ENCODE measurements around the gene BACE2.

Gene BACE2

GRCh38 chr21:41289431-41289830 lies 121.5 kb downstream of the BACE2 start:
- no peak for DNase-seq (ENCODE audit: low read depth, low spot score)
- POLR2A ChIA-PET, result no interaction called here
- CTCF ChIA-PET, result interaction anchor here (0.8 kb wide), 1 partner anchor 323 kb away, joined by 3 read pairs; no protein-coding TSS in a partner anchor
- TF ChIP-seq CTCF (IDR thresholded peaks at IDR 0.05; ENCODE audit: insufficient read depth, low read length, missing control alignments), result no peak
- H3K4me3 ChIP-seq (ENCODE audit: low read depth, low read length), result no peak overlapping the region

- no peak overlapping the region for H3K4me3 ChIP-seq (ENCODE audit: low read depth, low read length)
- CTCF ChIA-PET, result interaction anchor here (0.8 to 1.0 kb wide), 3 partner anchors 9 to 322 kb away, joined by 3 read pairs; no protein-coding TSS in a partner anchor
- POLR2A ChIA-PET, result no interaction called here
- no peak for TF ChIP-seq CTCF (IDR thresholded peaks at IDR 0.05; ENCODE audit: insufficient read depth, low read length, missing control alignments)
- DNase-seq (ENCODE audit: low read depth, low spot score), result no peak
Observed at GRCh38 chr21:41290106-41290799, 122.3 kb downstream of the BACE2 start.

DNA sequence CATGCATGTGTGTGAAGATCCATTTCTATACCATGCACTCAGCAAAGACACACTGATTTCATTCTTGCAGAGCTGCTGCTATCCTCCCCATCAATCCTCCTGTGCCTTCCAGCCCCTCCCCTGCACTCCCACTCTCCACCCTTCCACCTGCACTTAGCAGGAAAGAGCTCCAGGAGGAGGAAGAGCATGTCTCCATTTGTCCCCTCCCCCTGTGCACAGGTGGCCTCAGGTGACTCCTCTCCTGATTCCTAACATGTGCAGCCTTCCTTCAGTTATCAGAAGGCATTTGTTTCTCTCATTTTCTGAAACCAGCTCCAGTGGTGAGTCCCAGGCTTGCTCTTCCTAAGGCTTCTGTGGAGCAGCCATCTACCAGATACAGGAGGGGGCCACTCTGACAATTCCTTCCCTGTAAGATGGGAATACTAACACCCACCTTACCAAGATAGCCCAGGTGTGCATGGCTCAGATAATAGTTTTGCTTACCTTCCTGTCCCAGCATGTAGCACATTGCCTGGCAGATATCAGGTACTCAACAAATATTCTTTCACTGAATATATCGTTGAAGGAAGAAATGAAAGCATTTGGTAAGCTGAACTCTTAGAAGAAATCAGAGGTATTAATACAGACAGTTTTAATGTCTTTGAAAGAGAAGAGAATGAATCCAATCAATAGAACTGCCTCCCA lies 126.7 kb downstream of the BACE2 start:
- TF ChIP-seq CTCF (IDR thresholded peaks at IDR 0.05; ENCODE audit: insufficient read depth, low read length, missing control alignments), result no peak
- no peak overlapping the region for H3K4me3 ChIP-seq (ENCODE audit: low read depth, low read length)
- ChIA-PET CTCF (no interaction called here), POLR2A (no interaction called here)
- DNase-seq (ENCODE audit: low read depth, low spot score), result no peak

GRCh38 chr21:41295721-41296254 lies 127.8 kb downstream of the BACE2 start:
- no peak for DNase-seq (ENCODE audit: low read depth, low spot score)
- CTCF ChIA-PET, result interaction anchor here (2.9 kb wide), 1 partner anchor 13 kb away, joined by 21 read pairs; no protein-coding TSS in a partner anchor
- POLR2A ChIA-PET, result no interaction called here
- H3K4me3 ChIP-seq (ENCODE audit: low read depth, low read length), result no peak overlapping the region
- no peak for TF ChIP-seq CTCF (IDR thresholded peaks at IDR 0.05; ENCODE audit: insufficient read depth, low read length, missing control alignments)

- no peak for DNase-seq (ENCODE audit: low read depth, low spot score)
- CTCF ChIA-PET, result no interaction called here
- no peak for TF ChIP-seq CTCF (IDR thresholded peaks at IDR 0.05; ENCODE audit: insufficient read depth, low read length, missing control alignments)
Observed at GRCh38 chr21:41302976-41303375, 135.0 kb downstream of the BACE2 start.

DNA sequence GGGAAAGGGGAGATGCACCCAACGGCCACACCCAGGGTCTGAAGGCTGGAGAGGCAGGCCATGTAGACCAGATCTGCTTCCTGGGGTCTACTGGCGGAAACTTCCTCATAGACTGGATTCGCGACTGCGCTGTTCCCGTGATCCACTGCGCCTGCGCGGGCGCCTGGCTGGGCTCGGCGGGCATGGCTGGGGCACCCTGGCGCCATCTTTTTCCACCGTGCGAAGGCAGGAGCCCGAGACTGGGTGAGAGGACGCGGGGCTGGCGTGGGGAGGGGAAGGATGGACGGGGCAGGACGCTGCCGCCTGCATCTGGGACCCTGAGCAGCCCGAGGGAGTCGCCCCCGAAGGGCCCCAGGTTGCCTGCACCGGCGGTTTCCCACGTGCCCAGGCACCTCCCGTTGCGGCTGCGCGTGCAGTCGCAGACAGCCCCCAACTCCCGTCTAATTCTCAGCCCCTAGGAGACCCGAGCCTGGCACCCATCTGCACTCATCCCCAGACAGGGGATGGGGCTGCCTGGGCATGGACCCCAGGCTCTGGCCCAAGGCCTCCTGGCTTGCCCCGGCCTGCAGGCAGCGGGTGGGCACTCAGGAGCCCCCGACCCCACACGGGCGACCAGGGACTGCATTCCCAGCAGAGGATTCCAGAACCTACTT lies 136.2 kb downstream of the BACE2 start:
- POLR2A ChIA-PET, result no interaction called here
- H3K4me3 ChIP-seq (ENCODE audit: low read depth, low read length), result no peak overlapping the region
- no peak for TF ChIP-seq CTCF (IDR thresholded peaks at IDR 0.05; ENCODE audit: insufficient read depth, low read length, missing control alignments)
- CTCF ChIA-PET, result no interaction called here
- DNase-seq (ENCODE audit: low read depth, low spot score), result no peak

More at GRCh38 chr21:41302976-41303375, 135.0 kb downstream of the BACE2 start:
- POLR2A ChIA-PET, result no interaction called here
- no peak overlapping the region for H3K4me3 ChIP-seq (ENCODE audit: low read depth, low read length)
